Spinal cord (tissue), 10 donors: Measurements from ENCODE around the gene DNM2. TPM values are rescaled to one million over a fixed set of nuclear protein-coding genes. Genes with fewer than 3 reads are reported as not detected.
A peak's percentile ranks its signal among the peaks of the same experiment; 100 is the strongest.
"Not testable (repeated sequence)": the region's sequence is repeated elsewhere in the genome, so short reads cannot be mapped to it uniquely, and the experiment has no call there.

Source experiments
- DNase-seq, 6 donors: peaks; one replicate each; pipeline versions ENCODE4 v3.0.0 to v3.0.0-alpha.2; 2013 to 2015; ENCODE audit warnings: low spot score in 6 of 6, low read depth in 4 of 6
- H3K27ac ChIP-seq: one replicate; pipeline ENCODE4 v1.5.1; 2013; ENCODE audit warnings: low read depth, low read length, control low read depth
- H3K27me3 ChIP-seq: one replicate; pipeline ENCODE4 v1.6.1; 2013; ENCODE audit warnings: low read length; ENCODE audit not compliant: control insufficient read depth, insufficient read depth
- H3K36me3 ChIP-seq: one replicate; pipeline ENCODE4 v1.6.1; 2013; ENCODE audit warnings: low read length; ENCODE audit not compliant: control insufficient read depth, insufficient read depth
- H3K4me1 ChIP-seq: one replicate; pipeline ENCODE4 v1.6.1; 2013; ENCODE audit warnings: low read length; ENCODE audit not compliant: control insufficient read depth, insufficient read depth
- H3K4me3 ChIP-seq: one replicate; pipeline ENCODE4 v1.5.1; 2013; ENCODE audit warnings: low read depth, low read length, control low read depth
- H3K9me3 ChIP-seq: one replicate; pipeline ENCODE4 v1.6.1; 2013; ENCODE audit warnings: low read length; ENCODE audit not compliant: control insufficient read depth, insufficient read depth
- WGBS: methylation state at CpG from one replicate; pipeline ENCODE4 v1.1.5; 2013; ENCODE audit warnings: missing lambda C conversion rate; ENCODE audit not compliant: insufficient coverage; 5-methylcytosine and 5-hydroxymethylcytosine counted together
- polyA plus RNA-seq, 2 donors: library from polyadenylated mRNA; unstranded; fragments of 120-200 nt; gene quantifications; one replicate each; pipeline ENCODE4 v1.2.1, GENCODE V29; 2013; ENCODE audit not compliant: insufficient read length in 2 of 2
- small RNA-seq: library from RNA; depleted of rRNA; stranded (forward); fragments of <200 nt; gene quantifications from one replicate; pipeline ENCODE3, GENCODE V24; 2014; ENCODE audit warnings: low replicate concordance
- total RNA-seq, 2 donors: library from RNA; depleted of rRNA in 1 of 2; stranded (reverse); fragments of 120-200 nt in 1 of 2; fragments of >200 nt in 1 of 2; gene quantifications; one replicate each; pipeline versions ENCODE4 v1.2.3 to v1.2.4, GENCODE V29; 2013 to 2014
- donor health status: healthy.

The DNM2 gene
- total and polyA plus RNA-seq, 4 donors = 59.2 to 111 (median 85.0) TPM

DNA sequence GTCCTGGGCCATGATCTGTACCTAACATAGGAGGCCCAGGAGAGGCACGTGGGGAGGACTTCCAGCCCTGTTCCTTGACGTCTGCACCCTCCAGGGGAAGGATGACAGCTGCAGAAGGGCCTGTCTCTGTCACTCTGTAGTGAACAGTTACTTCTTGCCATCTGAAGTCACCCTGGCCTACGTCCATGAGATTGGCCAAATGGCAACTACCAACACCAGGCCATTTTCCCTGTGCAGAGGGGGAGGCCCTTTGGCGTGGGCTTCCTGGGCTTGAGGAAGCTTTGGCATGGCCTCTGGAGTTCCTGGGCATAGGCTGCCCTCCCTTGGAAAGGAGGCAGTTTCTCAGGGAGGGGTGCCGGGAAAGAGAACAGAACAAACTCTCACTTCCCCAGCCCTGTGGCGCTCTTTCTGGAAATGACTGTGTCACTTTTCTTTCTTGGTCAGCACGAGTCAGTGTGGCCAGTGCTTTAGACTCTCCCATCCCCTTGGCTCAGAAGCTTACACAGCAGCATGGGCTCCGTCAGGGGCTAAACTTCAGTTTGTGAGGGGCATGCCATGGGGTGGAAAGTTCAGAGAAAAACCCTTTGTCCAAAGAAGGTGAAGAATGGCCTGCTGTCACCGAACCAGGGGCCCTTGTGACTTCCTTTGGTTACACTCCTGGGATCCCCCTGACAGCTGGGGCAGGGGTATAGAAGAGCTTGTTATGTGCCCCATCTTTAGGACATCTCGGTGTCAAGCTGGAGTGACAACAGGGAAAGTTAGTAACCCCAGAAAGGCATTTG, 158.8 kb downstream of the DNM2 start:
- no peak overlapping the region for H3K4me3 ChIP-seq
- H3K36me3 ChIP-seq = peaks cover 29% of the 10 kb centered on the region
- peak in 1 of 6 donors; percentile 60 for DNase-seq
- no peaks in the 10 kb centered on the region for H3K9me3 ChIP-seq
- H3K4me1 ChIP-seq = peaks cover 44% of the 10 kb centered on the region
- H3K27ac ChIP-seq = peak overlapping the region; percentile 52
- no peaks in the 10 kb centered on the region for H3K27me3 ChIP-seq
- 39% methylated on average over 4 of the region's 10 CpGs for WGBS

DNA sequence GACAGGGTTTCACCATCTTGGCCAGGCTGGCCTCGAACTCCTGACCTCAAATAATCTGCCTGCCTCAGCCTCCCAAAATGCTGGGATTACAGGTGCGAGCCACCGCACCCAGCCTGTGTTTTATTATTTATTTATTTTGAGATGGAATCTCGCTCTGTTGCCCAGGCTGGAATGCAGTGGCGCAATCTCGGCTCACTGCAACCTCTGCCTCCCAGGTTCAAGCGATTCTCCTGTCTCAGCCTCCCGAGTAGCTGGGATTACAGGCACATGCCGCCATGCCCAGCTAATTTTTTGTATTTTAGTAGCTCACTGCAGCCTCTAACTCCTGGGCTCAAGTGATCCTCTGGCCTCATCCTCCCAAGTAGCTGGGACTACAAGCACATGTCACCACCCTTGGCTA, 159.7 kb downstream of the DNM2 start:
- not testable (repeated sequence) for DNase-seq, H3K4me3 ChIP-seq, H3K9me3 ChIP-seq, H3K27me3 ChIP-seq, H3K27ac ChIP-seq
- peaks cover 34% of the 10 kb centered on the region for H3K36me3 ChIP-seq
- H3K4me1 ChIP-seq = peaks cover 46% of the 10 kb centered on the region
- WGBS = 93% methylated on average over 5 of the region's 9 CpGs

DNA sequence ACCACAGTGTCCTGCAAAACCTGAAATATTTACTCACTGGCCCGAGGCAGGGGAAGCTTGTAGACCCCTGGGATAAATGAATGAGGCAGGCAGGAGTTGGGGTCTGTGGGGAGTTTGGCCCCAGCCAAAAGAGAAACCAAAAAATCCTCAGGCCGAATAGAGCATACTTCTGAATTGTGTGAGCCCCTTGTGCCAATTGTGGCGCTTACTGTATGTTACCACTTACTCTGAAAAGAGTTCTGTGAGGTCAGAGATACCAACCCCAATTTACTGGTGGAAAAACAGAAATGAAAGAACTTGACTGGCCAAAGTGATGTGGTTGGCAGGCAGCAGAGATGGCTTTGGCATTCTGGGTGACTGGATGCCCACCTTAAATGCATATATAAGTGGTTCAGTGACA, 160.4 kb downstream of the DNM2 start:
- no peak for DNase-seq
- no CpG with 5 or more reads among the region's 3 CpGs for WGBS
- H3K27me3 ChIP-seq = no peaks in the 10 kb centered on the region
- peaks cover 40% of the 10 kb centered on the region for H3K36me3 ChIP-seq
- H3K9me3 ChIP-seq = no peaks in the 10 kb centered on the region
- H3K27ac ChIP-seq = no peak overlapping the region
- H3K4me1 ChIP-seq = peaks cover 40% of the 10 kb centered on the region
- no peak overlapping the region for H3K4me3 ChIP-seq

Small RNA genes within 50 kb of the gene (small RNA-seq; reads per million reads assigned to genes)
- gene MIR199A1 = 0.57 reads per million, percentile 62 among the genes with 10 or more reads in this experiment
- gene MIR4748 = not detected
- not detected for gene MIR638
- gene MIR6793 = 0.06 reads per million

Other genes with a start within 250 kb of the DNM2 start
- gene KEAP1, start 214.7 kb upstream of the DNM2 start, total RNA-seq = 10 to 100 TPM; 40.5 to 60.1 TPM
- gene KEAP1, start 214.7 kb upstream of the DNM2 start, polyA plus RNA-seq = 10 to 100 TPM; 76.7 to 93.6 TPM
- 1 to 10 TPM; 1.3 to 3.8 TPM for gene S1PR5, start 200.6 kb upstream of the DNM2 start, total RNA-seq
- gene S1PR5, start 200.6 kb upstream of the DNM2 start, polyA plus RNA-seq = 1 to 10 TPM; 1.1 to 1.6 TPM
- 10 to 100 TPM; 10.6 to 20.5 TPM for gene ATG4D, start 174.2 kb upstream of the DNM2 start, total RNA-seq
- gene ATG4D, start 174.2 kb upstream of the DNM2 start, polyA plus RNA-seq = 10 to 100 TPM; 42.2 to 43.9 TPM
- gene KRI1, start 152.1 kb upstream of the DNM2 start, total RNA-seq = 10 to 100 TPM in 1 of 2 donors, 1 to 10 TPM in 1; 4.4 to 13.1 TPM
- 10 to 100 TPM; 16.2 to 32.5 TPM for gene KRI1, start 152.1 kb upstream of the DNM2 start, polyA plus RNA-seq
- gene CDKN2D, start 149.1 kb upstream of the DNM2 start, total RNA-seq = 10 to 100 TPM; 25.6 to 50.9 TPM
- 100 to 1,000 TPM; 167 to 173 TPM for gene CDKN2D, start 149.1 kb upstream of the DNM2 start, polyA plus RNA-seq
- under 1 TPM; 0.30 to 0.83 TPM for gene AP1M2, start 130.8 kb upstream of the DNM2 start, total RNA-seq
- gene AP1M2, start 130.8 kb upstream of the DNM2 start, polyA plus RNA-seq = 1 to 10 TPM; 1.1 to 1.2 TPM
- gene SLC44A2, start 92.5 kb upstream of the DNM2 start, total RNA-seq = 10 to 100 TPM; 46.8 to 60.4 TPM
- gene SLC44A2, start 92.5 kb upstream of the DNM2 start, polyA plus RNA-seq = 100 to 1,000 TPM; 116 to 146 TPM
- 10 to 100 TPM; 89.8 to 98.6 TPM for gene ILF3, start 63.7 kb upstream of the DNM2 start, total RNA-seq
- gene ILF3, start 63.7 kb upstream of the DNM2 start, polyA plus RNA-seq = 100 to 1,000 TPM; 234 to 267 TPM
- gene QTRT1, start 16.6 kb upstream of the DNM2 start, total RNA-seq = 10 to 100 TPM; 25.9 to 47.6 TPM
- 100 to 1,000 TPM in 1 of 2 donors, 10 to 100 TPM in 1; 79.6 to 110 TPM for gene QTRT1, start 16.6 kb upstream of the DNM2 start, polyA plus RNA-seq
- 10 to 100 TPM; 19.4 to 52.9 TPM for gene TMED1, start 118.1 kb downstream of the DNM2 start, total RNA-seq
- 10 to 100 TPM; 36.0 to 36.6 TPM for gene TMED1, start 118.1 kb downstream of the DNM2 start, polyA plus RNA-seq
- gene C19orf38, start 130.3 kb downstream of the DNM2 start, total RNA-seq = 1 to 10 TPM; 2.4 to 2.9 TPM
- gene C19orf38, start 130.3 kb downstream of the DNM2 start, polyA plus RNA-seq = 1 to 10 TPM; 1.3 to 2.0 TPM
- gene CARM1, start 153.5 kb downstream of the DNM2 start, total RNA-seq = 10 to 100 TPM; 17.4 to 20.3 TPM
- 10 to 100 TPM; 65.3 to 72.1 TPM for gene CARM1, start 153.5 kb downstream of the DNM2 start, polyA plus RNA-seq
- 10 to 100 TPM; 31.5 to 54.2 TPM for gene YIPF2, start 210.6 kb downstream of the DNM2 start, total RNA-seq
- gene YIPF2, start 210.6 kb downstream of the DNM2 start, polyA plus RNA-seq = 10 to 100 TPM; 33.6 to 42.8 TPM
- 10 to 100 TPM; 24.3 to 27.1 TPM for gene TIMM29, start 210.7 kb downstream of the DNM2 start, total RNA-seq
- gene TIMM29, start 210.7 kb downstream of the DNM2 start, polyA plus RNA-seq = 10 to 100 TPM; 26.6 to 37.6 TPM
- 100 to 1,000 TPM in 1 of 2 donors, 10 to 100 TPM in 1; 86.5 to 110 TPM for gene SMARCA4, start 243.0 kb downstream of the DNM2 start, total RNA-seq
- gene SMARCA4, start 243.0 kb downstream of the DNM2 start, polyA plus RNA-seq = 100 to 1,000 TPM; 207 to 228 TPM